Pancreas (tissue), 10 donors: ENCODE measurements around the gene MAST2. TPM values are rescaled to one million over a fixed set of nuclear protein-coding genes. Genes with fewer than 3 reads are reported as not detected.

ENCODE experiments used
- ATAC-seq, 4 donors: fragments of 200-7000 bp; cut with Tn5 transposase; one replicate each; pipeline versions ENCODE4 v1.8.0 to v1.9.1; 2020; ENCODE audit warnings: mild to moderate bottlenecking in 4 of 4, moderate library complexity in 4 of 4
- DNase-seq, 6 donors: peaks; one replicate each; pipeline ENCODE4 v3.0.0-alpha.2; 2020
- FAIRE-seq: peaks from 2 replicates; lab custom pipeline; 2012; peaks lifted over from hg19 to GRCh38; lab: Jason Lieb, UNC
- H3K27ac ChIP-seq, 4 donors: fragments of 200-600 bp; sonication (generic); 1 replicate in 3 of 4; 2 replicates in 1 of 4; pipeline versions ENCODE4 v1.5.0 to v1.8.0; 2020
- H3K27me3 ChIP-seq, 4 donors: fragments of 200-600 bp; one replicate each; pipeline ENCODE4 v1.8.0; 2021
- H3K36me3 ChIP-seq, 3 donors: fragments of 200-600 bp; sonication (generic) in 1 of 3; one replicate each; pipeline versions ENCODE4 v1.5.0 to v1.8.0; 2020 to 2021
- H3K4me1 ChIP-seq, 3 donors: fragments of 200-600 bp; one replicate each; pipeline ENCODE4 v1.8.0; 2021
- H3K4me3 ChIP-seq, 4 donors: fragments of 200-600 bp; sonication (generic) in 2 of 4; one replicate each; pipeline versions ENCODE4 v1.5.0 to v1.8.0; 2020 to 2021
- H3K9me3 ChIP-seq, 4 donors: fragments of 200-600 bp; one replicate each; pipeline ENCODE4 v1.8.0; 2021
- WGBS, 2 donors: extraction: QIAGEN DNeasy Blood & Tissue Kit; methylation state at CpG; one replicate each; pipeline ENCODE4 v1.1.7; 2013; 5-methylcytosine and 5-hydroxymethylcytosine counted together
- intact Hi-C, 3 donors: fragments of 100-400 bp; cut with DNase I; formaldehyde crosslinking; loops; one replicate each; pipeline versions ENCODE4 v1.11.1 to v1.14.2; 2022
- polyA plus RNA-seq, 2 donors: library from polyadenylated mRNA; stranded (reverse); fragments of 200-250 nt; gene quantifications; one replicate each; pipeline ENCODE4 v1.2.3, GENCODE V29; 2013
- total RNA-seq, 6 donors: library from RNA; stranded (reverse); fragmentation: NEBNext Ultra II Directional in 4 of 6; extraction: Animal tissue kit (Norgen Biotek cat#: 25700) in 4 of 6; gene quantifications; one replicate each; pipeline versions ENCODE4 v1.2.1 to v1.2.4, GENCODE V29; 2021 to 2023
- TF ChIP-seq, protein P1 (sequence below), 4 donors: fragments of 200-600 bp; sonication (generic) in 3 of 4; IDR thresholded peaks; one replicate each; pipeline versions ENCODE4 v1.5.0 to v1.8.0; 2021; ENCODE audit warnings: antibody characterized with exemption in 4 of 4
- donor health status: healthy with polysubstance abuse.
- donor health status: DM: no; HTN: no; CAD: no; lungs with moderate emphysema.
- donor health status: DM: no; HTN: no; CAD: no.
- donor health status: control.
- donor health status: control.
- donor health status: Bipolar disorder and iron deficiency.
- donor health status: DM: yes; HTN: yes; CAD: no.
- donor health status: DM: no; HTN: no; CAD: no.
- donor health status: DM: no; HTN: no; CAD: no.
- donor health status: DM: yes; HTN: yes; CAD: no.

Gene MAST2
- total and polyA plus RNA-seq, 8 donors, result 5.1 to 14.5 (median 7.7) TPM

DNA sequence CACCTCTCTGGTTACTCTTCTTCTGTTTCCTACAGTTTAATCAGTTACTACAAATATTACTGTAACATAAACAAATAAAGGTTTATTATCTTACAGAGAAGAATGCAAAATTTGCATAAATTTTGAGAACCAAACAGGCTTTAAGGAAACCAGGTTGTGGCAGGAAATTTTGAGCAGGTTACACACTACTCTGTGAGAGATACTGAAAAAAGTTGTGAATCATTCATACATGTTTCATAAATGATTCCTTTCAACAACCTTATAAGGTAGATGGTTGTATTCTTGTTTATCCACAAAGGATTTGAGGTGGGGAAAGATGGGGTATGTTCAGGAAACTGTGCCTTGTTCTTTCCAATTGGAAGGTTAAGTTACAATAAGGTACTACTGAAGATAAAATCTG, 58.6 kb downstream of the MAST2 start:
- H3K36me3 ChIP-seq, result no peaks in the 10 kb centered on the region
- H3K4me1 ChIP-seq, result no peaks in the 10 kb centered on the region
- intact Hi-C loops, result no loop called here
- no peak overlapping the region for H3K27ac ChIP-seq
- DNase-seq, result no peak
- FAIRE-seq, result no peak
- no peak overlapping the region for H3K4me3 ChIP-seq
- no peaks in the 10 kb centered on the region for H3K9me3 ChIP-seq
- TF ChIP-seq, protein P1, sequence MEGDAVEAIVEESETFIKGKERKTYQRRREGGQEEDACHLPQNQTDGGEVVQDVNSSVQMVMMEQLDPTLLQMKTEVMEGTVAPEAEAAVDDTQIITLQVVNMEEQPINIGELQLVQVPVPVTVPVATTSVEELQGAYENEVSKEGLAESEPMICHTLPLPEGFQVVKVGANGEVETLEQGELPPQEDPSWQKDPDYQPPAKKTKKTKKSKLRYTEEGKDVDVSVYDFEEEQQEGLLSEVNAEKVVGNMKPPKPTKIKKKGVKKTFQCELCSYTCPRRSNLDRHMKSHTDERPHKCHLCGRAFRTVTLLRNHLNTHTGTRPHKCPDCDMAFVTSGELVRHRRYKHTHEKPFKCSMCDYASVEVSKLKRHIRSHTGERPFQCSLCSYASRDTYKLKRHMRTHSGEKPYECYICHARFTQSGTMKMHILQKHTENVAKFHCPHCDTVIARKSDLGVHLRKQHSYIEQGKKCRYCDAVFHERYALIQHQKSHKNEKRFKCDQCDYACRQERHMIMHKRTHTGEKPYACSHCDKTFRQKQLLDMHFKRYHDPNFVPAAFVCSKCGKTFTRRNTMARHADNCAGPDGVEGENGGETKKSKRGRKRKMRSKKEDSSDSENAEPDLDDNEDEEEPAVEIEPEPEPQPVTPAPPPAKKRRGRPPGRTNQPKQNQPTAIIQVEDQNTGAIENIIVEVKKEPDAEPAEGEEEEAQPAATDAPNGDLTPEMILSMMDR (IDR thresholded peaks at IDR 0.05), result no peak
- H3K27me3 ChIP-seq, result no peaks in the 10 kb centered on the region
- no peak for ATAC-seq

- H3K27me3 ChIP-seq, result no peaks in the 10 kb centered on the region
- no peak overlapping the region for H3K27ac ChIP-seq
- H3K4me1 ChIP-seq, result no peaks in the 10 kb centered on the region
- H3K36me3 ChIP-seq, result no peaks in the 10 kb centered on the region
- H3K9me3 ChIP-seq, result no peaks in the 10 kb centered on the region
- WGBS, 2 donors, result 82 to 89% methylated on average over 2 of the region's 2 CpGs
- DNase-seq (no peak), FAIRE-seq (no peak), ATAC-seq (no peak)
- TF ChIP-seq, protein P1 (IDR thresholded peaks at IDR 0.05), result no peak
- intact Hi-C loops, result no loop called here
- H3K4me3 ChIP-seq, result no peak overlapping the region
Observed at GRCh38 chr1:45863218-45863617, 59.8 kb downstream of the MAST2 start.

DNA sequence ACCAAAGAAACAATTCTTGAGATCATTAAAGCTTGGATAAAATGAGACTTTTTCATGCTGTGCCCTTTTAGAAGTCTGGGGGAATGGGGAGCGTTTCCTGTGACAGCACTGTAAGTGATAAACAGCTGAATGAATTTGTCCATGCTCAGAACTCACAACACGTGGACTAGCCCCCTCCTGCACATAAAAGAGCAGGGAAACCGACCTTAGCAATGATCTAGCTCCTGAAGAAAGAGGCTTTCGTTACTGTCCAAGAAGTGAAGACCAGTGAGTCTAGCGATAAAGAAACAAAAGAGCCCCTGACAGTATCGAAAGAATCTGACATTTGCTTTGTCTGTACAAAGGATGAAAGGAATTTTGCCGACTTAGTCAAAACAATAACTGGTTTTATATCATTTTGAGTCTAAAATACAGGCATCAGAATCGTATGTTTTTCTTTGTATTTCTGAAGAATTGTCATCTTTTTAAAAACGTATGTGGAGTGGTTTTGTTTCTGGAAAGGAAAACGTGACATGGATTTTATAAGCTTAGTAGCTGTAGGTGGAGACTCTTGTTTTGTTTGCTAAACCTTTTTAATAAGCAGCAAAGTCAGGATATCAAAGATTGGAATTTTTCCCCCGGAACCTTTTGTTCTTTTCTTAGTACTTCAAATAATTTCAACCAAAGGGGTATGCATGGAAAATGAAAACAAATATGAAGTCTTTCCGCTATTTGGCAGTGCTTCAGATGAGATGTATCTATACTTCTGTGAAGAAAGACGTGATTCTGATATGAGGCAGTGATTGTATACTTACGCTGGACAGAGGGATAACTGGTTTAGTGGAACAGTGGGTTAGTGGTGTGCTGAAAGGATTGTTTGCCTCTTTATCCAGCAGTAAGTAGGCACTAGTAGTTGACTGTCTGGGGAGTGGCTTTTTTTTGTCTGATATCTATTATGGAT, 61.0 kb downstream of the MAST2 start:
- ATAC-seq, result no peak
- intact Hi-C loops, result no loop called here
- FAIRE-seq, result no peak

DNA sequence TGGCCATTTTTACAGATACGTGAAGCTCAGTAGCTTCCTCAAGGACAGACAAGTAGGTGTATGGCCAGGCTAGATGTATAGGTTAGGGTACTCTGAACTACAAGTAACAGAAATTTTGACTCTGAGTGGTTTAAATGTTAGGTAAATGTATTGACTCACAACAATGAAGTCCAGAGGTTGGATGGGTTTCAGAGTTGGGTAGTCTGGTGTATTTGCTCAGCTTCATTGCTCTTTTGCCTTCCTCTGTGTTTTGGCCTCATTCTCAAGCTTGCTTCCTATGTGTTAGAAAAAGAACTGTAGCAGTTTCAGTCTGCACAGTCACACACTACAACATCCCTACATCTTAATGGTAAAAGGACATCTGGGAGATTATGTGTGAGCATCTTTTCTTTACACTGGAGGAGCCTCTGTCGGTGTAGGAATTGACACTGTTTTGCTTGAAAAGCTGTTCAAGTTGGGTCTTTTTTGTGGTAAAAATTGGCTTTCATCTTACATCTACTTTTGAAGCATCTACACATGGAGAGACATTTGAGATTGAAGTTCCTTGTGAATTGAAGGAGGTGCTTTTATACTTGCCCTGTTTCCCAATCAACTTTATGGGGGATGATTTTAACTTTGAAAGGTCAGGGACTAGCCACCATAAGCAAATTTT, 64.4 kb downstream of the MAST2 start:
- Histone ChIP-seq H3K27ac (no peak overlapping the region), H3K36me3 (no peaks in the 10 kb centered on the region), H3K4me3 (no peak overlapping the region), H3K27me3 (no peaks in the 10 kb centered on the region), H3K9me3 (no peaks in the 10 kb centered on the region), H3K4me1 (no peaks in the 10 kb centered on the region)
- TF ChIP-seq, protein P1 (IDR thresholded peaks at IDR 0.05), result no peak
- no peak for ATAC-seq
- 94 to 95% methylated on average over 2 of the region's 2 CpGs for WGBS, 2 donors
- FAIRE-seq, result no peak
- no peak for DNase-seq
- intact Hi-C loops, result no loop called here

More for the DNA sequence above, 61.0 kb downstream of the MAST2 start:
- Histone ChIP-seq H3K36me3 (no peaks in the 10 kb centered on the region), H3K27ac (no peak overlapping the region), H3K9me3 (no peaks in the 10 kb centered on the region), H3K4me1 (no peaks in the 10 kb centered on the region), H3K4me3 (no peak overlapping the region), H3K27me3 (no peaks in the 10 kb centered on the region)
- no peak for DNase-seq
- TF ChIP-seq, protein P1 (IDR thresholded peaks at IDR 0.05), result no peak
- 61 to 68% methylated on average over 14 of the region's 14 CpGs for WGBS, 2 donors

DNA sequence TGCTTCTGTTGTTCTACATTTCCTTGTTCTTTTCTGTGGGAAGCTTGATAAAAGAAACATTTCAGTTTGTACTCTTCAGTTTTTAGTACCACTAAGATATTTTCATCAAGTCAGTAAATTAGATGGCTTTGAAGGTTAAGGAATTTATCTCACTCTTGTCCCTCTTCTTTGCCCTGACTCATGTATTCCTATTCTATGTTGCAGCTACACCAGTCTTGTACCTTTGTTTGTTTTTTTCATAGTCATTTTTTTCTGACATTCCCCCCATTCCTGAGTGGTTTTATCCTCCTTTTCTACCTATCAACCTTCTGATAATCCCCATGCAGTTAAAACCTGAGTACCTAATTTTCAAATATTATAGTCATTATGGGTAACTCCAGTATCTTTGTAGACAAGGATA, 65.4 kb downstream of the MAST2 start:
- ATAC-seq (no peak), FAIRE-seq (no peak), DNase-seq (no peak)
- intact Hi-C loops, result no loop called here
- Histone ChIP-seq H3K4me1 (no peaks in the 10 kb centered on the region), H3K9me3 (no peaks in the 10 kb centered on the region), H3K4me3 (no peak overlapping the region), H3K27me3 (no peaks in the 10 kb centered on the region), H3K27ac (no peak overlapping the region), H3K36me3 (no peaks in the 10 kb centered on the region)
- TF ChIP-seq, protein P1 (IDR thresholded peaks at IDR 0.05), result no peak
